Naive thymus-derived CD4-positive, alpha-beta T cell (primary cell): ENCODE measurements around the gene NOP56. TPM values are rescaled to one million over a fixed set of nuclear protein-coding genes. Genes with fewer than 3 reads are reported as not detected.

Experiments used
- ATAC-seq: fragments of 150-1000 bp; cut with Tn5 transposase; 2 replicates; pipeline ENCODE4 v1.10.0; 2021; ENCODE audit warnings: mild to moderate bottlenecking, moderate library complexity
- CTCF ChIA-PET: fragments of 350-600 bp; sonication (Branson Sonifier 250); formaldehyde crosslinking; loops from one replicate; lab custom pipeline; 2021; ENCODE audit warnings: antibody characterized with exemption; lab: Charles Lee
- POLR2A ChIA-PET: fragments of 350-600 bp; sonication (Branson Sonifier 250); formaldehyde crosslinking; loops from one replicate; lab custom pipeline; 2021; ENCODE audit warnings: antibody characterized with exemption, inconsistent platforms; lab: Charles Lee
- DNase-seq, 9 donors: peaks; one replicate each; pipeline versions ENCODE4 v3.0.0 to v3.0.0-alpha.2; 2020 to 2022; ENCODE audit warnings: mixed read lengths in 1 of 9
- H3K27ac ChIP-seq: one replicate; pipeline ENCODE4 v1.7.0; 2013; ENCODE audit warnings: mild to moderate bottlenecking, low read depth, low read length, moderate library complexity
- H3K27me3 ChIP-seq, 2 donors: one replicate each; pipeline ENCODE4 v1.7.0; 2013; ENCODE audit warnings: low read length in 2 of 2, mild to moderate bottlenecking in 2 of 2, moderate library complexity in 2 of 2; ENCODE audit not compliant: control insufficient read depth in 2 of 2, insufficient read depth in 2 of 2
- H3K36me3 ChIP-seq, 3 experiments: 1 replicate in 2 of 3; 2 replicates in 1 of 3; pipeline ENCODE4 v1.7.0; 2013; ENCODE audit warnings: low read length in 3 of 3, mild to moderate bottlenecking in 3 of 3, moderate library complexity in 1 of 3; ENCODE audit not compliant: insufficient read depth in 3 of 3, control insufficient read depth in 2 of 3
- H3K4me1 ChIP-seq, 2 donors: one replicate each; pipeline ENCODE4 v1.7.0; 2013; ENCODE audit warnings: low read length in 2 of 2, mild to moderate bottlenecking in 2 of 2, moderate library complexity in 1 of 2; ENCODE audit not compliant: control insufficient read depth in 2 of 2, insufficient read depth in 2 of 2
- H3K4me3 ChIP-seq: 2 replicates; pipeline ENCODE4 v1.7.0; 2013; ENCODE audit warnings: mild to moderate bottlenecking, low read length
- H3K9me3 ChIP-seq, 3 experiments: 1 replicate in 2 of 3; 2 replicates in 1 of 3; pipeline ENCODE4 v1.7.0; 2013; ENCODE audit warnings: low read length in 3 of 3; ENCODE audit not compliant: control insufficient read depth in 2 of 3
- H3K27ac Mint-ChIP-seq, 9 donors: one replicate each; pipeline ENCODE4 v1.8.0; 2020 to 2022; ENCODE audit warnings: mixed read lengths in 9 of 9, mild to moderate bottlenecking in 8 of 9, moderate library complexity in 5 of 9, inconsistent platforms in 2 of 9
- H3K27me3 Mint-ChIP-seq, 5 donors: one replicate each; pipeline ENCODE4 v1.8.0; 2021 to 2022; ENCODE audit warnings: mixed read lengths in 5 of 5, mild to moderate bottlenecking in 1 of 5
- H3K36me3 Mint-ChIP-seq, 5 donors: one replicate each; pipeline ENCODE4 v1.8.0; 2020 to 2022; ENCODE audit warnings: mixed read lengths in 5 of 5, mild to moderate bottlenecking in 3 of 5, inconsistent platforms in 1 of 5
- H3K4me1 Mint-ChIP-seq, 7 donors: one replicate each; pipeline ENCODE4 v1.8.0; 2020 to 2022; ENCODE audit warnings: mixed read lengths in 7 of 7, mild to moderate bottlenecking in 3 of 7, inconsistent platforms in 1 of 7
- H3K4me3 Mint-ChIP-seq, 10 donors: one replicate each; pipeline ENCODE4 v1.8.0; 2020 to 2022; ENCODE audit warnings: mild to moderate bottlenecking in 10 of 10, mixed read lengths in 10 of 10, moderate library complexity in 6 of 10, inconsistent platforms in 2 of 10
- H3K9me3 Mint-ChIP-seq, 11 donors: one replicate each; pipeline ENCODE4 v1.8.0; 2020 to 2022; ENCODE audit warnings: mixed read lengths in 11 of 11, mild to moderate bottlenecking in 4 of 11, inconsistent platforms in 1 of 11, moderate library complexity in 1 of 11
- intact Hi-C, 2 donors: fragments of 100-400 bp; cut with micrococcal nuclease; formaldehyde crosslinking; loops; one replicate each; pipeline ENCODE4 v1.15.1; 2023
- polyA plus RNA-seq, 2 donors: library from polyadenylated mRNA; unstranded; fragments of 300-500 nt; fragmentation: Illumina TruSeq; gene quantifications; one replicate each; pipeline ENCODE4 v1.2.3, GENCODE V29; 2021
- total RNA-seq, 6 experiments: library from RNA in 5 of 6; stranded (reverse) in 5 of 6; gene quantifications; 1 replicate in 5 of 6; 2 replicates in 1 of 6; pipeline ENCODE4 v1.2.3 and lab custom pipeline; 2021 to 2026

Gene NOP56
- total and polyA plus RNA-seq, 7 experiments from 2014 or later = 89.0 to 375 (median 270) TPM

GRCh38 chr20:2658414-2659354, 6.3 kb downstream of the NOP56 start:
- Histone ChIP-seq H3K4me1 (peaks cover 15 to 24% of the 10 kb centered on the region in 2 donors), H3K27ac (no peak overlapping the region), H3K27me3 (no peaks in the 10 kb centered on the region), H3K4me3 (no peak overlapping the region), H3K9me3 (no peaks in the 10 kb centered on the region), H3K36me3 (peaks cover 49 to 88% (median 59%) of the 10 kb centered on the region in 3 experiments)
- Mint-ChIP-seq H3K36me3 (peaks cover 34 to 70% (median 52%) of the 10 kb centered on the region in 5 donors), H3K9me3 (peaks cover 0 to 1% (median 0%) of the 10 kb centered on the region in 11 donors), H3K27me3 (no peaks in the 10 kb centered on the region), H3K27ac (peak overlapping the region in 5 of 9 donors; percentile 21 to 75 (median 49)), H3K4me1 (peaks cover 22 to 49% (median 39%) of the 10 kb centered on the region in 7 donors), H3K4me3 (peak overlapping the region in 1 of 10 donors; percentile 51)
- ATAC-seq (peak; percentile 31), DNase-seq (no peak)
- CTCF ChIA-PET = interaction anchor here (0.7 kb wide), 1 partner anchor 29 kb away, joined by 3 read pairs; no protein-coding TSS in a partner anchor
- intact Hi-C loops = no loop called here
- POLR2A ChIA-PET = no interaction called here

DNA sequence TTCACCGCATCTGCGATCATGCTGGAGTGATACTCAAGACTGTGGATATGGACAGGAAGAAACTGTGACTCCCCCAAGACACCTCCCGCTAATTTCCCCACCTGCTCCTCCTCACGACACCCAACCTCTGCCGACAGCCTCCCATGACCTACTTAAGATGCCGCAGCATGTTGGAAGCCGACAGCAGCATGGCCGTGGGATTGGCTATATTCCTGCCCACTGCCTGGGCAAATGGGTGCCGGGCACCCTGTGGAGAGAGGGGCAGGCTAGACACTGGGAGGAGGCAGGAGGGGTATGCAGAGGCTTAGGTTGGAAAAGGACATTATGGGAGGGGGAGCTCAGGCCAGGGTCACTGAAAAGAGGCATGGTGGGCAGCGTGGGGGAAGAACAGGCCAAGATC, 7.1 kb downstream of the NOP56 start:
- Histone ChIP-seq H3K27ac (no peak overlapping the region), H3K4me1 (peaks cover 10 to 19% of the 10 kb centered on the region in 2 donors), H3K27me3 (no peaks in the 10 kb centered on the region), H3K36me3 (peaks cover 49 to 79% (median 53%) of the 10 kb centered on the region in 3 experiments), H3K9me3 (no peaks in the 10 kb centered on the region), H3K4me3 (no peak overlapping the region)
- ChIA-PET CTCF (interaction anchor here (0.6 kb wide), 2 partner anchors 38 to 1179 kb away, joined by 3 to 7 read pairs; no protein-coding TSS in a partner anchor), POLR2A (no interaction called here)
- ATAC-seq (no peak), DNase-seq (no peak)
- peaks cover 0 to 3% (median 0%) of the 10 kb centered on the region in 5 donors for H3K27me3 Mint-ChIP-seq
- H3K27ac Mint-ChIP-seq = peak overlapping the region in 1 of 9 donors; percentile 45
- H3K4me1 Mint-ChIP-seq = peaks cover 17 to 47% (median 39%) of the 10 kb centered on the region in 7 donors
- no peak overlapping the region for H3K4me3 Mint-ChIP-seq
- intact Hi-C loops = no loop called here
- peaks cover 0 to 1% (median 0%) of the 10 kb centered on the region in 11 donors for H3K9me3 Mint-ChIP-seq
- peaks cover 34 to 65% (median 56%) of the 10 kb centered on the region in 5 donors for H3K36me3 Mint-ChIP-seq

DNA sequence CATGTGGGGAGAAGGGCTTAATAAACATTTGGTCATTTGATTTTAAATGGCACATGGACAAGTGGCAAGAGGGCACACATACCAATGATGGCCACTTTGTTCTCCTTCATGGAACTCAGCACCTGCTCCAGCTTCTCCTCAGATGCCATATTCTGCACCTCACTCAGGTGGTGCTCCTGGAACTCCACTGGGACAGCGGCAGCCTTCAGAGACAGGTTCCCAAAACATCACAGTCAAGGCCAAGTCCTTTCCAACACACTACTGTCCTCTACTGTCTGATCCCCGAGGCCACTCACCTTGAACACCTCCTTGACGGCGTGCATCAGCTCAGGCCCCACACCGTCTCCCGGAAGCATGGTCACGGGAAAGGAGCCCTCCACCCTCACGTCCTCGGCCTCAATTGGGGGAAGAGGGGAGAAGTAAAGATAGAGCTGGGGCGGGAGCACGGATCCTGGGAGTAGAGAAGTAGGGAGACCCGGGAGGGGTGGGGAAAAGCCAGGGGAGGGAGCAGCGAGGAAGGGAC, 11.0 kb downstream of the NOP56 start:
- Mint-ChIP-seq H3K27me3 (peaks cover 0 to 5% (median 0%) of the 10 kb centered on the region in 5 donors), H3K4me3 (peak overlapping the region; percentile 87 to 97 (median 94)), H3K27ac (peak overlapping the region; percentile 94 to 99 (median 97)), H3K36me3 (peaks cover 19 to 35% (median 29%) of the 10 kb centered on the region in 5 donors), H3K9me3 (peaks cover 0 to 1% (median 0%) of the 10 kb centered on the region in 11 donors), H3K4me1 (peaks cover 10 to 40% (median 31%) of the 10 kb centered on the region in 7 donors)
- peak overlapping the region; percentile 89 for H3K4me3 ChIP-seq
- ChIA-PET CTCF (no interaction called here), POLR2A (interaction anchor here (1.3 to 8.4 kb wide), 7 partner anchors 11 to 193 kb away, joined by 4 to 183 read pairs (median 10); partner anchors contain the start of genes NOP56 and SNRPB)
- ATAC-seq (no peak), DNase-seq (no peak)
- H3K27ac ChIP-seq = peak overlapping the region; percentile 87
- H3K4me1 ChIP-seq = peaks cover 10 to 15% of the 10 kb centered on the region in 2 donors
- intact Hi-C loops = no loop called here
- no peaks in the 10 kb centered on the region for H3K27me3 ChIP-seq
- H3K9me3 ChIP-seq = no peaks in the 10 kb centered on the region
- H3K36me3 ChIP-seq = peaks cover 16 to 40% (median 25%) of the 10 kb centered on the region in 3 experiments

- POLR2A ChIA-PET = interaction anchor here (0.6 to 8.4 kb wide), 13 partner anchors 8 to 209 kb away, joined by 3 to 183 read pairs (median 5); partner anchors contain the start of genes NOP56 and SNRPB
- Mint-ChIP-seq H3K27ac (peak within 1 kb of the TSS; percentile 94 to 99 (median 97)), H3K27me3 (peaks cover 0 to 10% (median 0%) of the 10 kb centered on the region in 5 donors), H3K9me3 (peaks cover 0 to 1% (median 0%) of the 10 kb centered on the region in 11 donors), H3K4me1 (peaks cover 4 to 34% (median 29%) of the 10 kb centered on the region in 7 donors), H3K36me3 (peaks cover 17 to 28% (median 24%) of the 10 kb centered on the region in 5 donors), H3K4me3 (peak within 1 kb of the TSS; percentile 87 to 97 (median 94))
- intact Hi-C loops = loop anchor here (1.0 to 2.0 kb wide), 3 partner anchors 12 to 745 kb away; partner anchors contain the start of gene NOP56 (in 2 of the 2)
- DNase-seq = peak; percentile 76 to 94 (median 90)
- CTCF ChIA-PET = interaction anchor here (0.7 to 1.4 kb wide), 2 partner anchors 89 to 1215 kb away, joined by 3 to 4 read pairs; no protein-coding TSS in a partner anchor
- H3K27me3 ChIP-seq = no peaks in the 10 kb centered on the region
- peak; percentile 99 for ATAC-seq
- H3K4me3 ChIP-seq = peak within 1 kb of the TSS; percentile 89
- peaks cover 10 to 15% of the 10 kb centered on the region in 2 donors for H3K4me1 ChIP-seq
- peaks cover 9 to 33% (median 22%) of the 10 kb centered on the region in 3 experiments for H3K36me3 ChIP-seq
- H3K27ac ChIP-seq = peak within 1 kb of the TSS; percentile 87
- no peaks in the 10 kb centered on the region for H3K9me3 ChIP-seq
These were observed 11.7 kb downstream of the NOP56 start, which contains the start of gene IDH3B for GRCh38 chr20:2663887-2664719. Gene IDH3B, minus strand, starts transcription at chr20:2664216. Its CDS starts 28 bp downstream, at chr20:2664188.

- H3K27ac Mint-ChIP-seq = no peak overlapping the region
- H3K36me3 ChIP-seq = no peaks in the 10 kb centered on the region
- H3K36me3 Mint-ChIP-seq = no peaks in the 10 kb centered on the region
- peaks cover 0 to 10% (median 0%) of the 10 kb centered on the region in 5 donors for H3K27me3 Mint-ChIP-seq
- no peak overlapping the region for H3K4me3 ChIP-seq
- H3K4me1 ChIP-seq = no peaks in the 10 kb centered on the region
- intact Hi-C loops = no loop called here
- H3K9me3 ChIP-seq = no peaks in the 10 kb centered on the region
- ATAC-seq = no peak
- ChIA-PET POLR2A (interaction anchor here (0.6 to 1.2 kb wide), 2 partner anchors 8 to 41 kb away, joined by 4 read pairs; partner anchors contain the start of gene IDH3B), CTCF (interaction anchor here (0.9 kb wide), 1 partner anchor 909 kb away, joined by 3 read pairs; no protein-coding TSS in a partner anchor)
- no peak for DNase-seq
- H3K4me1 Mint-ChIP-seq = no peaks in the 10 kb centered on the region
- H3K9me3 Mint-ChIP-seq = no peaks in the 10 kb centered on the region
- H3K27ac ChIP-seq = no peak overlapping the region
- H3K27me3 ChIP-seq = no peaks in the 10 kb centered on the region
- no peak overlapping the region for H3K4me3 Mint-ChIP-seq
These were observed 19.5 kb downstream of the NOP56 start for GRCh38 chr20:2671977-2672376.
